HUDEP-2 (cell line): ENCODE data around the gene CABLES1.

Source experiments
- DNase-seq, 76 experiments: peaks; one replicate each; lab custom pipeline; 2025; ENCODE audit not compliant: unreplicated experiment in 76 of 76; lab: John Stamatoyannopoulos, UW

The CABLES1 gene

DNA sequence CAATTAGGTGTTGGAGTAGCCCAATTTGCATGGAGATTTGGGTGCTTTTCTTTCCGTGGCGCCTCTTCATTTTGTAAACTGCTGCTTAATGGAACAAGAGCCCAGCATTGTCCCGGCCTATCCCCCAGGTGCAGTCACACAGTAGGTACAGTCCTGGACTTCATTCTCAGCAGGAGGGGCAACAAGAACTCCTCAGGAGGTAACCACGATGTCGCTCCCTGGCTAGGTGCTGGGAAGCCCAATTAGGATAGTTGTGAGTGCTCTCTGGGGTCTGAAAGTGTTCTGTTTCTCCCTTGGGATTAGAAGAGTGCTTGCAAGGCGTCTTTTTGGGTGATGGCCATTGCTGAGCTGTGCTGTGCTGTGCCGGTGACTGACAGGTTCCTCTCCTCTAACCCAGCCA, 53.8 kb downstream of the CABLES1 start:
- no peak for DNase-seq

DNA sequence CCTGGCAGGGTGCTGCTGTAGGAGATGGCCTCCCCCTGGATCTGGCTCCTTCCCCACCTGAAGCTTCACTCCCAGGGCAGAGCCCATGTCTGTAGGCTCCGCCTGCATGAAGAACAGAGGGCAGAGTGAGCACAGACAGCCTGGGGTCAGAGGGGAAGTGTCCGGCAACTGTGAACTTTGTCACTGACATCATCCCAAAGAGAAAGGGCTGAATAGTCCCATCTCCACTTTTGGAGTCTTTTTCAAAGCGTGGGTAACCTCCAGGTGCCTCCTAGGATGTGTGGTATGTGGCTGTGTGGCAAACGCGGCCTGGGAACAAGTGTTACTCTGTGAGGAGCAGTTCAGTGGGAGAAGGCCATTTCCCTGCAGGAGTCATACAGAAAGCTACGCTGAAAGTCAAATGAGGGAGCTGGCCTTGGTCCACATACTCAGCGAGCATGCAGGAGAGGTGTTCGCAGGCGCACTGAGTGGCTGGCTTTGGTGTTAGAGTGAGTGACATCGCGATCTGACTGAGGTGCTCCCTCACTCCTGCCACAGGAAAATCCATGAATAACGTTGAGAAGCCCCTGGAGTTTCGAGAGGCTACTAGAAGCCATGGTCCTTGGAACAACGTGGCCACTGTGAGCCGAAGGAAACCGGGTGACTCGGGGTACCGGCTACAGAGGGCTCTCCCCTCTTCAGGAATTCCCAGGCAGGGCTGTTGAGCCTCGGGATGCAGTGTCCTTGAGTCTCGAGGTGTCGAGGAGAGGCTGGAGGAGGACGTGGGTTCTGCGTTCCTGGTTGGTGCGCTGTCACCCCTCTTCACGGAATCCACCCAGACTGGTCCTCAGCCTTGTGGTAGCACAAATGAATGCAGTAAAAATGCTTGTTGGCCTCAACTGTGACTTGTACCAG, 54.7 kb downstream of the CABLES1 start:
- DNase-seq = no peak

DNA sequence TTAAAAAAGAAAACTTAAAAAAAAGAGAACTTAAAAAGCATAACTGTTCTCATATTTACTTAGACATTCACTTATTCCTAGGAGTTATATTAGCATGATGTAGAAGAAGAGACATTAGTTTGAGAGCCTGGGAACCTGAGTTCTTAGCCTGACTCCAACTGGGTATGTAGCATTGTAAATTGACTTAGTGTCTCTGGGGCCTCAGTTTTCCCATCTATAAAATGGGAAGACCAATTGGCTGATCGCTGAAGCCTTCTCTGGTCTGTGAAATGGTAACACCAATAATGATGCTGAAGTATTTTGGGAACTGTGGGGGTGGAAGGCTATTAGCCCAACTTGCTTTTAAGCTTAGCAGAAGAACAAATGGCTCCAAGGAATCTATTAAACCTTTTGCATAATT, 55.9 kb downstream of the CABLES1 start:
- DNase-seq = no peak

DNA sequence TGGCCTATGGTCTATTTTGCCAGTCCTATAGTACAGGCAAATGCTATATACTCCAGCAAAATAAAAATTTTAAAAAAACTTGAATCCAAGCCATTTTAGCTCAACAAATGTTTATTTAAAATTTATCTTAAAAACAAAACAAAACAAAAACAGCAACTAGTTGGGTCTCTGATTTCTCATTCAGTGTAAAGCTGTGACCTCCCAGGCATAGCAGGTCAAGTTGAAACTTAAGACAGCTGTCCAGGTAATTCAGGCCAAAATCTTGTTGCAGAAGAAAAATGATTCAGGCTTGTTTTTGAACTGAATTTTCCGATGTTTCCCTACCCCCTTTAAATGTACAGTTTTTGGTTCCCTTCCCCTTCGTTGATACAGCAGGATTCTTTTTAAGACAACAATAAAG, 58.5 kb downstream of the CABLES1 start:
- DNase-seq = no peak

DNA sequence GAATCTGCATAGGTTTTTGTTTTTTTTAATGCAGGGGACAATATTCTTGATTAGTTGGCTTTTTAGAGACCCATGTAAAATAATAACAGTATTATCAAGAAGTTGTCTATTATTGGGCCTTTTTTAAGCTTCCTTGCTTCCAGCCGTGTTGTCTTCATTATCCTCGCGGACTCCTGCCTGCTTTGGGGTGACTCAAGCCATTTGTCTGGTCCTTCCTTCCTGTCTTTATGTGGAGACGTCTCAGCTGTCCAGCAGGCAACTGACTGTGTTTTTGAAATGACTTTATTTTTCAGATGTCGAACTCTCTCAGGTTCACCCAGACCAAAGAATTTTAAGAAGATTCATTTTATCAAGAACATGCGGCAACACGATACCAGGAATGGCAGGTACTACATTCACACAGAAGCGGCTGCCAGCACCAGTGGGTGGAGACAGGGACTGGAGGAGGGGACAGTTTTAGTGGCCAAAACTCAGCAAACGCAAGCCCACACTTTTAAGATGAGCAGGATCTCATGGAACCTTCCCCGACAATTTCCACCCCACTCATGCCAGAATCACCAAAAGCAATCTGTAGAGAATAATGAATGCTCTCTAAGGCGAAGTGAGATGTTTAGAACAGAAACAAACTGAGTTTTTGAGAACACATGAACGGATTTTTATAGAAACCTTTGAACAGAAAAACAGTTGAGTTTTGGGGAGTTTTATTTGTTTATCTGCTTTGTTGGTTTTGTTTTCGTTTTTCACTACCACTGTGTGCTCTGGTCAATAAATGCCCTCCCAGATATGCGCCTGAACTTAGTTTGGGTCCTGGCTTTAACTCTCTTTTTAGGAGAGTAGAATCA, 59.1 kb downstream of the CABLES1 start:
- DNase-seq = no peak

DNA sequence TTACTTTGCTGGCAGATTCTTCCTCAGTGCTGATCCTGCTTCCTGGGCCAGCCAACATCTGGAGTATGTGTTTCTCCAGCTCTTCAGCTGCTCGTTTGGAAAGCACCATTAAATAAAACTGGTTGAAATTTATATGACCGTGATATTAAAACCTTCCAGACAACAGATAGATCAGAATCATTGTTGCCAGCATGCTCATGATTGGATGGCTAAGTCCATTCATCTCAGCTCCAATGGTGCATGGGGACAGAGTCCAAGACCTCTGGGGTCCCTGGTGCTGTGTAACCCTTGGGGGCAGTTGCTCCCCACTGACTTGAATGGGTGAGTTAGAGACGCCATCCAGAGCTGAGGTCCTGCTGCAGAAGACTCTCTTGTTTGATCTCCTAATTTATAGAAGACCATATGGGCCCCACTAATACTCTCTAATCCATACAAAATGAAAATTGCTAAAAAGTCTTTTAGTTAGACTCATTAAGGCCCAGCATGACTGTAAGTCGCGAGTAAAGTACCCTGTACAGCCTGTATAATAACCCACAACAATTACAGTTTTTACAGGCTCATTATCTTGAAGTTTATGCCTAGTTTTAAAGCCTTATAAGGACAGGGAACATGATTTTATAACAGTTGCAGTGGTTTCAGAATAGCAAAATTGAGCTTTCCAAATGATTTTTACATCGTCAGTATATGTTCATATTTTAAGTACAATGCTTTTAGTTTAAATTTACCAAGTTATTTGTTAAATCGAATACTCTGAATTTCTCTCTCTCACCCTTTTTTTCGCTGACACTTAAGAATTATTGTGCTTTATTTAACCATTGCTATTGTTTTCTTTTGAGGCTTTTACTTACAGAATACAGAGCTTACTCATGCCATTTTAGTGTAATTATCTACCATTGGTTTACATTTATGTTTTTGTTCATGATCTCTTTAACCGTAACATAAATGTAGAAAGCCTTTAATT, 60.0 kb downstream of the CABLES1 start:
- no peak for DNase-seq

DNA sequence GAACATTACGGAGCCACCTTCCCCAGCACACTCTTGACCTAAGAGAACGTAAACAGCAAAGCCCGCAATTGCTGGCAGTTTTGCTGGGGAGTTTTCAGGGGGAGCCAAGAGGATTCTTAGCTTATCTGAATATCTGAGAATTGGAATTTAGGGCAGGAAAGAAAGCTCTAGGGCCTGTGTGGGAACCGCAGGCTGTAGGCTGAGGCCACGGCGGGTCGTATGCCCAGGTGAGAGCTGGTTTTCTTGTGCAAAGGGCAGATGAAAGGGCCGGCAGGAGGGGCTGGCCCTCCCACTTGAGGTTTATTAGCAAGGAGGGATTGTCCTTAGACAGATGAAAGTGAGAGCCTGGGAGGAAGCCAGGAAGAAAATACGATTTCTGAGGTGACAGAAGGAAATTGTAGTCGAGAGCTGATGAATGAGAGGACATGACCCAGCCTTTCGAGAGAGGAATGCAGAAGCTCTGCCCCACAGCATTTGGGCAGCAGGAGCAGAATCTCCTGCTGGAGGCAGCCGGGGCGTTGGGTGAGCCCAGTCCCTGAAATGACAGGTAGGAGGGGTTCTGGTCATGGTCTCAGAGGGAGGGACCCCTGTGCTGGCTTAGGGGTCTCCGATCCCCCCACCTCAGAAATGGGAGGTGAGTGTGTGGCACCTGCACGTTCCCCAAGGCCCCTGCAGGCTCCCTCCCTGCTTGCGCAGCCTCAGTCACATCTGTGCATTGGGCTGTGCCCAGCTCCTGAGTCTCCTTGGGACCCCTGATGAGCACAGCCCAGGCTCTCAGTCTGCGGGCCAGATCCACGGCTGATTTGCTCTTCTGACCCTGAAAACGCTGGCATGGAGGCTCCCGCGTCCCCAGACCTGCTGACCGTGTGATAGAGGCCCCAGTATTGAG, 61.1 kb downstream of the CABLES1 start:
- no peak for DNase-seq

DNA sequence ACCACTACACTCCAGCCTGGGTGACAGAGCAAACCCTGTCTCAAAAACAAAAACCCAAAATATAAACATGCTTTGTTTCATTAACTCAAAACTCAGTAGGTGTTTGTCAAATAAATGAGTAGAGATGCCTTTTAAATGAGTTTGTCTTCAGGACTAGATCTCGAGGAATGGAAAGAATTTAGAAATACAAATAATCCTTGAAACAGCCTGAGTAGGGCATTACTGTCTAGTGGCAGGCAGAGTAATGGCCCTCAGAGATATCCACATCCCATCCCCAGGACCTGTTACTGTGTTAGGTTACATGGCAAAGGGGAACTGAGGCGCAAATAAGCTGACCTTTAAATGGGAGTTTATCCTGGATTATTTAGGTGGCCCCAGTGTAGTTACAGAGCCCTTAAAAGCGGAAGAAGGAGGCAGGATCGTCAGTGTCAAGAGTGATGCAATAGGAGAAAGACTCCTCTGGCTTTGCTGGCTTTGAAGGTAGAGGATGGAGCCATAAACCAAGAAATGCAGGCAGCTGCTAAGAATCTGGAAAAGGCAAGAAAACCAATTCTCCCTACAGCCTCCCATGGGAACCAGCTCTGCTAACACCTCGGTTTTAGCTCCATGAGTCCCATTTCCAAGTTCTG, 63.0 kb downstream of the CABLES1 start:
- no peak for DNase-seq

DNA sequence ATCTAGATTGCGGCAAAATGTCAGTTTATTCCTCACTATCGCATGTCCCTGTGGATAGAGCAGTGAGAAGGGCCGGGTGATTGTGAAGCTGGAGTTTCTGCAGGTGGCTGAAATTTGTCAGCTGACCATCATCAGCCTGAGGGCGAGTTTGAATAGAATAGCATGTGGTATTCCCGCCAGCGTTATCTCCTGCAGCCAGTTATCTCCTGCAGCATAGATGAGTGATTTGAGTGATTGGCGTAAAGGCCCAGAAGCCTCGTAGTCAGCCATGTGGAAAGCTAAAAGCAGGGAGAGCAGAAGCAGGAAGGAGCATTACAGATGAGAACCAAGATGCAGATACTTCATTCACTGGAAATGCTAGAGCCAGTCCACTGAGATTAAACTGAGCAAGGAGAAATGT, 65.5 kb downstream of the CABLES1 start:
- peak in 20 of 76 experiments; percentile 3 to 54 (median 19) for DNase-seq

DNA sequence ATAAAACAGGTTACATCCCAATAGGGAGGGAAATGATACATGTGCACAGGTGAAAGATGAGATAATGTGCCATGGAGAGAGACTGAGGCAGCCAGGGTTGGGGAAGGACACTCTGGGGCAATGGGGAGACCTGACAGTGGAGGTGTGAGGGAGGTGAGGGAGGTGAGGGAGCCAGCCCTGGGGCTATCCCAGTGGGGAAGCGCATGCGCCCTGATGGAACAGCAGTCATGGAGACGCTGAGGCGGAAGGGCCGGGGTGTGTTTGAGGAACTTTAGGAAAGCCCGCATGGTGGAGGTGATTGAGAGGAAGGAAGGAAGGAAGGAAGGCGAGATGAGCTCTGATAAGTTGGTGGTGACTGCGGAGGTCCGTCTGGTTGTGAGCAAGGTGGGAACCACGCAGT, 66.5 kb downstream of the CABLES1 start:
- no peak for DNase-seq

DNA sequence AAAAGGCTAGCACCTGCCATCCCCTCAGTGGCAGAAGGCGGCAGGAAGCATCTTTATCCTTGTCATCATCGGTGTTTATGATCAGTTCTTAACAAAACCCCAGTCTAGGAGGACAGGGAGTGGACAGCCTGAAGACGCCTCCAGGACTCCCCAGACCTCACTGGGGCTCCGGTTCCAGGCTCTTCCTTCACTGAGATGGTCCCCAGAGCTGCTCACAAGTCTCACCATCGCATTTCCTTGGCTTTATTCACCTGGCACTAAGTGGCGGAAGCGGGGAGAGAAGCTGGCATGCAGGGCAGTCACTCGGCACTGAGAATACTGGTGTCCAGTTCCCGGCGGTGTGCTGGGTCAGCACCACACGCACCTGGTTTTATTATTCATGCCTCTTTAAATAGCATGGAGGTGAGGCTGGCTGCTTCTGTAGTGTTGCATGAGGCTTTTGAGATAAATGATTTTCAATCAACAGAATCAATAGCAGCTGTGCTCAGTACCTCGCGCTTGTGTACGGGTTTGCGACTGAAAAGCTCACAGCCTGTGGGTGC, 68.7 kb downstream of the CABLES1 start:
- DNase-seq = no peak

DNA sequence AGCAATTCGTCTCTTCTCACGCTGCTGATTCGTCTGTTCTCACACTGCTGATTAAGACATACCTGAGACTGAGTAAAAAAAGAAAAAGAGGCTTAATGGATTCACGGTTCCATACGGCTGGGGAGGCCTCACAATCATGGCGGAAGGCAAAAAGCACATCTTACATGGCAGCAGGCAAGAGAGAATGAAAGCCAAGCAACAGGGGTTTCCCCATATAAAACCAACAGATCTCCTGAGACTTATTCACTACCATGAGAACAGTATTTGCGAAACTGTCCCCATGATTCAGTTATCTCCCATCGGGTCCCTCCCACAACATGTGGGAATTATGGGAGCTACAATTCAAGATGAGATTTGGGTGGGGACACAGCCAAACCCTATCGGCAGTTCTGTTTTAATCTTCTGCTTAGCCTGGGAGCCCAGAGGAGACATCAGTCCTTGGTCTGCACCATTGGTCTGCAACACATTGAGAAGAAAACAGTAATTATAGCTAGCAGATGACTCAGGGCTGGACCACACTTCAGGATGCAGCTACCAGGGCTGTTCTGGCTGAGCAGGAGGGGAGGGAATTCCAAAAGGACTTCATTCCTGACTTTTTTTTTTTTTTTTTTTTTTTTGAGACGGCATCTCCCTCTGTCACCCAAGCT, 69.4 kb downstream of the CABLES1 start:
- DNase-seq = no peak

DNA sequence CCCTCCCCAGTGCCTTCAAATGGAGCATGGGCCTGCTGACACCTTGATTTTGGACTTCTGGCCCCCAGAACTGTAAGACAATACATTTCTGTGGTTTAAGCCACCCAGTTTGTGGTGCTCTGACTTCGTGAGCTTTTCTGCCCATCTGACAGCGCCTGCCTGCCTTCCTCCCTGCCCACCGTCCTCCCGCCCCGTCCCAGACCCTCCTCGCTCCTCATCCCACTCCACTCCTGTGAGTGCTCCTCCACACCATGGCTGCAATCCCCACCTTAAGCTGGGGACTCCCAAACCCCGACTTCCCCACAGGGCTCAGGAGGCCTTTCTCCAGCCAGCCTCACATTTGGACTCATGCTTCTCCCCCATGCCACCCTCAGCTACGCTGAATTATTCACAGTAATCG, 70.7 kb downstream of the CABLES1 start:
- DNase-seq = no peak

DNA sequence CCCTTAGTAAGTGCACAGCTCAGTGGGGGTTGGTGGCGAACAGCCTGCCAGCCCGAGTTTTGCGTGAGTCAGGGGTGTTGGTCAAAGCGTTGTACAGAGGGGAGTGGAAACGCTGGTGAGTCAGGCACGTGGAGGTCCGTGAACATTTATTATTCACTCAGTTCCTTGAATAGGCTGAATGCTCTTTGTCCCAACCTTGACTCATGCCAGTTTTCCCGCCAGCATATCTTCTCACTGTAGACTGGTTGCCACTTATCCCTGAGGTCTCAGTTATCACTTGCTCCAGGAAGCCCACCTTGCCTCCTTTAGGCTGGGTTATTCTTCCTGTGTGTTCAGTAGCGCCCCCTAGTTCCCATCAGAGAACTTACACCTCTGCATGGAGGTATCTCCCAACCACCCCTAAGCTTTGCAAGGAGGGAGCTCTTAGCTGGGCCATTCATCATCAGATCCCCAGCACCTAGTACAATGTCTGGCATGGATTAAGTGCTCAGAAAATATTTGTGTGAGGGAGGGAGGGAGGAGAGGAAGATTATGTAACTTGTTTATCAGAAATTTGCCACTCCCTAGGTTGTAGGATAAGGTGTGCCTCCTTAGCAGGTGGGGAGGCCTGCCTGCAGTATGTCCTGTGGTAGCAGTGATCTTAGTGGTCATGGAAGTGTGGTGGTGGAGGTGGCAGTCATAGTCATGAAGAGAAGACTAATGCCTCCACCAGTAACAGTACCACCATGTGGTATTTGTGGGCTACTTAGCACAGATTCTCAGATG, 72.1 kb downstream of the CABLES1 start:
- peak in 9 of 76 experiments; percentile 5 to 40 (median 19) for DNase-seq

DNA sequence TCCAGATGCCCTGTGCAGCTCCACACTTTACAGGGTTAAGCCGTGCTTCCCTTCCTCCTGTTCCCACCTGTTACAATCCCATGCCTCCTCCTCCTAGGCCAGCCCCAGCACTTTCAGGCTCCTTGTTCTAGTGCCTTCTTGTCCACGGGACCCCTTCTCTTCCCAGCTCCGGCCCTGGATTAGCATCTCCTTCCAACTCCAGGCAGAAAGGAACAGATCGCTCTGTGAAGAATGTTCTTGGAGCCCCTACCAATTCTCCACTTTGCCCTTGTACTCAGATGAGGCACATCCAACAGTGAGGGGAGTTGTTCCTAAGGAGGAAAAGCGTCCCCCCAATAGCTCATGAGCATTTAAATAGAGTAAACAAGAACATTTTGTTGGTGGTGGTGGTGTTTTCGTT, 72.7 kb downstream of the CABLES1 start:
- no peak for DNase-seq

DNA sequence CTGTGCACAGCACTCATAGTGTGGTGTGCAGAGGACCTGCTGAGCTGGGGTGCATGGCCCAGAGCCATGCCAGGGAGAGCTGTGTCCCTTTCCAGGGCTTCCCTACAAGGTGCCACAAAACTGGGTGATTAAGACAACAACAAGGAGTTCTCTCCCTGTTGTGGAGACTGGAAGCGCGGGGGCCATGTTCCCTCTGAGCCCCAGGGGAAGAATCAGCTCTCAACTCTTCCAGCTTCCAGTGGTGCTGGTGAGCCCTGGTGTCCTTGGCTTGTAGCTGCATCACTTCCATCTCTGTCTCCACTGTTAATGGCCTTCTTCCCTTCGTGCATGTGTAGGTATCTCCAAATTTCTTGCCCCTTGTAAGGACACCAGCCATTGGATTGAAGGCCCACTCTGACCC, 73.3 kb downstream of the CABLES1 start:
- DNase-seq = no peak

DNA sequence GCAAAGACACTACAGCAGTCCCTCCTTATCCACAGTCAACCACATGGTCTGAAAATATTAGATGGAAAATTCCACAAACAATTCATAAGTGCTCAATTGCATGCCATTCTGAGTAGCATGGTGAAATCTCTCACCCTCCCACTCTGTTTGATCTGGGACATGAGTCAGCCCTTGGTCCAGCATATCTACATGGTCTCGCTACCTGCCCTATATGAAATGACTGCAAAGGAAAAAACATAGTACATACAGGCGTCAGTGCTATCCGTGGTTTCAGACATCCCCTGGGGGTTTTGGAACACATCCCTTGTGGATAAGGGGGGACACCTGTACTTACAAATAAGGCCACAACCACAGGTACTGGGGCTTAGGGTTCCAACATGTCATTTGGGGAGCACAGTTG, 73.7 kb downstream of the CABLES1 start:
- no peak for DNase-seq

DNA sequence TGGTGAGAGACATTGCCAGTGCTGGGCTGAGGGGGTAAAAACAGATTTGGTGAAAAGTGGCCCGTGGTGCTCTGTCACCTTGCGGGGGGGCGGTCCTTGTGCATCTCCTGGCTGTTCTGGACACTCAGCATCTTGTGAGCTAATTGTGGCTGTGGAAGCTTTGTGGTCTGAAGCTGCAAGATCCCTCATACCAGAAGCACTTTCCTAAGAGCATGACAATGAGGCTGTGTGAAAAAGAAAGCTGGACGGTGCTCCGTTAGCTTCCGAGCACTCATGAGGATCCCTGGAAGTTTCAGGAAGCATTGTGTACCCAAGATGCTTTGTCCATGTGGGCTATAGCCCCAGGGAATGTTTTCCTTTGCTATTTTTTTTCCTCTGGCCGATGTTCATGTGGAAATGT, 74.5 kb downstream of the CABLES1 start:
- no peak for DNase-seq
